Stimulated activated CD4-positive, alpha-beta T cell treated with anti-CD3 and anti-CD28 coated beads, Interleukin-4, amount 100 ng/mL, for 48 hours (primary cell): ENCODE data around the gene MYLK3.

Experiments used
- DNase-seq, 2 donors: peaks; one replicate each; pipeline ENCODE4 v3.0.0-alpha.2; 2020; ENCODE audit warnings: low read depth in 2 of 2

The MYLK3 gene

GRCh38 chr16:46757339-46758050, 9.4 kb upstream of the MYLK3 start:
- DNase-seq = no peak

- no peak for DNase-seq
These were observed 8.6 kb upstream of the MYLK3 start for GRCh38 chr16:46756772-46757171.

GRCh38 chr16:46753015-46753414, 4.9 kb upstream of the MYLK3 start:
- DNase-seq = no peak

DNA sequence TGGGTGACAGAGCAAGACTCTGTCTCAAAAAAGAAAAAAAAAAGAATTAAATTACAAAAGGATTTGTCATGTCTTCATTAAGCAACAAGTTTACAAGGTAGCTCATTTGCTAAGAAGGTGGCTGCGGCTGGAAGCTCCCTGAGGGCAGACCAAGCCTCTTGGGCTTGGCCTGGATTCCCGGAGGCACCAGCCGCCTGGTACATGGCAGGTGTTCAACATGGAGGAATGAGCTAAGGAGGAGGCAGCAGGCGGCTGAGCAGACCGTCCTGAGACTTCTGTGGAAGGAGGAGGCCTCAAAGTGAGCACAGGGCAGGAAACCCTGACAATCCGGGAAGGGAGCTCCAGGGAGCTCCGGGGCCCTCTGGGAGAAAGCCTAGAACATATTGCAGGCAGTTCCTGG, 3.2 kb upstream of the MYLK3 start:
- no peak for DNase-seq

GRCh38 chr16:46748775-46749705, 896 bp upstream of the MYLK3 start:
- DNase-seq = no peak

DNA sequence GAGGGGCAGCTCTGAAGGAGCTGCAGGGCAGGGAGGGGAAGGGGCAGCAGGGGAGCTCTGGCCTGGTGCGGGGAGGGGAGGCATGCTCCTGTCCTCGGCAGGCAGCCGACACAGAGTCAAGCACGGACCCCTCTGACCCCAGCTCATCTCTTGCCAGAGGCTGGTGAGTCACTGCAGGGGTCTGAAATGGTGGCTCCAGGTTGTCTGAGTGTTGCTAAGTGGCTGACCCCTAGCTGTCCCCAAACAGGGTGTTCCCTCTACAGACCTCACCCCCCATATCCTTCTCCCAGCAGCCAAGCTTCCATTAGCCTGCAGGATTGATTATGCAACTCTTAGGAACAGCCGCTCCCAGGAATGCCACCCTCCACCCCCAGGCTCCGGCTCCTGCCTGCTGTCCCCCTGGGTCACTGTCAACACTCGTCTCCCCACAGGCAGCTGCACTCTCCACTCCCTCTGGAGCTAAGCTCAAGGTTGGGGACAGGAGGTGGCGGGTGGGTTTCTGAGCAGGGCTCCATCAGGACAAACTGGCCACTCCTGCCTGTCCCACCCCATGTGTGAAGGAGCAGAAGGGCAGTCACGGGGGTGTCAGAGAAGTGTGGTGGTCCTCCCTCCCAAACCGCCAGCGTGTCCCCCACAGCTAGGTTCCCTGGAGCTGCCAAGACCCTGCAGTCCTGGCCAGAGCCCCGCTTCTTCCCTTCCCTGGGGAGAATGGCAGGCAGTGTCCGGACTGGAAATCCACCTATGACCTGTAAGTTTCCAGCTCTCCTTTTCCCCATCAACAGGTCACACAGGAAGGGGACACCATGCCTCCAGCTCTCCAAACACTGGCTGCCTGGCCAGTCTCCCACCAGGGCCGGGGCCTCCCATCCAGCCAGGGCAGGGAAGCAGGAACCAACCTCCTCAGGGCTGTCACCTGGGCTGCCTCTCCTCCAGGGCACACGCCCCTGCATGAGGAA, 1.0 kb downstream of the MYLK3 start:
- DNase-seq = no peak

DNA sequence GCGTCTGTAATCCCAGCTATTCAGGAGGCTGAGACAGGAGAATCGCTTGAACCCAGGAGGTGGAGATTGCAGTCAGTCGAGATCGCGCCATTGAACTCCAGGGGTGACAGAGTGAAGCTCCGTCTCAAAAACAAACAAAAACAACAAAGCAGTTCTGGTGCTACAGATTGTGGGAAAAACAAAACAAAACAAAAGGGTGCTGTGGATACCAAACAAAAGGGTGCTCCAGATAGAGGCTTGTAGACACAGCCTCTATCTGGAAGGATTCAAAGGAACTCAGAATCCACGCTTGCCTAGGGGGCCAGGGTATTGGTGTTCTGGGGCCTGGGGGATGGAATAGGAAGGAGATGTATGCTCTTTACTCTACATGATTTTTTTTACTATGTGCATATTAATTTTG, 2.5 kb downstream of the MYLK3 start:
- DNase-seq = no peak

- no peak for DNase-seq
These were observed 4.9 kb downstream of the MYLK3 start for GRCh38 chr16:46743232-46743719.

DNA sequence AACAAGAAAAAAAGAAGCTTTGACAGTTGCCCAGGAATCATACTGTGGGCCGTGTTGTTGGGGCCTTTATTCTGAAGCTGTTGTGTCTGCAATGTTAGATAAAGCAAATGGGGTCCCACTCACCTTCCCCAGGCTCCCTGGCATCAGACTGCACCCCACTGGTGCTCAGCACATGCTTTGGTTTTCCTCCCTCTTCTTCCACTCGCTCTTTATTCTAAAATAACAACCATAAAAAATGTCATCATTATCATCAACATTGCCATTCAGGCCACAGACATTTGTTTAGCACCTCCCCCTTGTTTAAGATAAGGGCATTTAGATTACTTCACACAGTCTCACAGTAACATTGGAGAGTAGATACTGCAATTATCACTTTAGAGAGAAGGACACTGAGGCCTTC, 8.2 kb downstream of the MYLK3 start:
- DNase-seq = no peak

GRCh38 chr16:46737621-46738214, 10.4 kb downstream of the MYLK3 start:
- DNase-seq = no peak

- DNase-seq = no peak
These were observed 11.4 kb downstream of the MYLK3 start for GRCh38 chr16:46736695-46737094.

DNA sequence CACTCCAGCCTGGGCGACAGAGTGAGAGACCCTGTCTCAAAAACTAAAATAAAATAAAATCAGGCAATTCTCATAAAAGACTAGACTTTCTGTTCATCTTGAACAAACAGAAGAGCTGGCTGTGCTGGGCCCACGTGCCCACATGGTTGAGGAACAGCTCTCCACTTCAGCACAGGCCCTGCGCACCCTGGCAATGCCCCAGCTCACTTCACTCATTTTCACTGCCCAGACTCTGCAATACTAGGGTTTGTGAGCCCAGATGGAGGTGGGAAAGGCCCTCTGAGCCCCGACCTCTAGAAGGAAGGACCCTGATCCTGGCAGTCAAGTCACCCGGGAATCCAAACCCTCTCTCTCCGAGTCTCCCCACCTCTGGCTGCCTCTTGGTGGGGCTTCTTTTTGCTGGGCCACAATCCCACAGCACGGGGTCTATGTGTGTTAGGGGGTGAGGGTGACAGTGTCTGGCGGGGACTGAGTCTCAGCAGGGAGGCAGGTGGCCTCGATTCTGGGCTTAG, 14.8 kb downstream of the MYLK3 start:
- no peak for DNase-seq

DNA sequence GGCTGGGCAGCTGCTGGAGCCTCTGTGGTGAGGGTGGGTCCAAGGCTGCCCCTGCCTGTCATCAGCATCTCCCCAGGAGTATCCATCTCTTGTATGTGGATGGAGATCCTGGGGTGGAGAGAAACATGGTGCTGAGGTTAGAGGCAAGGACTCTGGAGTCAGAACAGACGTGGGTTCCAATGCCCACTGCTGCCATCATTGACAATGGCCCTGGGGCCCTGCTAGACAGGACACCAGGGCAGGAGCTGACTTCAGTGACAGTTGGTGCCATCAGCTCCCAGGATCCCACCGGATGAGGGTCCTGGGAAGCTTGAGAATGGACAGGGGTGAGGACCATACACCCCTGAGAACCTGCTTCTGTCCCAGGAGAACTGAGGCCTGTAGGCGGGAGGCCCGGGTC, 15.6 kb downstream of the MYLK3 start:
- DNase-seq = no peak

DNA sequence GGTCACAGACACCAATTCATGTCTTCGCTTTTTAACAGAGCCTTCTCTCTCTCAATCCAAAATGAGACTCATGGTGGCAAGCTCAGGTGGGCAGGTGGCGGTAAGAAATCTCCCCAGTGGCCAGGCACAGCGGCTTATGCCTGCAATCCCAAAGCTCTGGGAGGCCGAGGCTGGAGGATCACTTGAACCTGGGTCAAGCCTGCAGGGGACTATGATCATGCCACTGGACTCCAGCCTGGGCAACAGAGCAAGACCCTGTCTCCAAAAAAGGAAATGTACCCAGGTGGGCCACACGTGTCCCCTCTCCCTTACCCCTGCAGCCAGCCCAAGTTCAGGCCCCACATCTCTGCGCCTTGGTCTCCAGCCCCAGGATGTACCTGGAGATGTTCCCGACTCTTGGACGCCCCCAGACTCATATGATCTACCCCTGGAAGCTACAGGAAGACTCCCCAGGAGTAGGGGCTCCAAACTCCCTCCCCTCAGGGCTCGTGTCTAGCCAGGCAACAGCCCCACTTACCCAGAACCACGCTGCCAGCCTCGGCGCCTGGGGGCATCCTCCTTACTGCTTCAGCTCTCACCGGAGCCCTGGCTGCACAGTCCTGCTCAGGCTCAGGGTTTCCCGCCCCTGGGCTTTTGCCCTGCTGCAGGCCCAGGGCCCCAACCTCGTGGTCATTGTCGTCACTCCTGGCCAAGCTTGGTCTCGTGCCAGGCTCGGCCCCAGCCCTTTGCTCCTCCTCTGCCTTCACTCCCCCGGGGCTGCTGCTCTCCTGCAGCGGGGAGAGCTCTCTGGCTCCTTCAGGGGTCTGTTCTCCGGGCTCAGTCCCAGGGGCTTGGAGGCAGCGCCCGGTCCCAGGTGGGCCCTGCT, 16.2 kb downstream of the MYLK3 start:
- no peak for DNase-seq

DNA sequence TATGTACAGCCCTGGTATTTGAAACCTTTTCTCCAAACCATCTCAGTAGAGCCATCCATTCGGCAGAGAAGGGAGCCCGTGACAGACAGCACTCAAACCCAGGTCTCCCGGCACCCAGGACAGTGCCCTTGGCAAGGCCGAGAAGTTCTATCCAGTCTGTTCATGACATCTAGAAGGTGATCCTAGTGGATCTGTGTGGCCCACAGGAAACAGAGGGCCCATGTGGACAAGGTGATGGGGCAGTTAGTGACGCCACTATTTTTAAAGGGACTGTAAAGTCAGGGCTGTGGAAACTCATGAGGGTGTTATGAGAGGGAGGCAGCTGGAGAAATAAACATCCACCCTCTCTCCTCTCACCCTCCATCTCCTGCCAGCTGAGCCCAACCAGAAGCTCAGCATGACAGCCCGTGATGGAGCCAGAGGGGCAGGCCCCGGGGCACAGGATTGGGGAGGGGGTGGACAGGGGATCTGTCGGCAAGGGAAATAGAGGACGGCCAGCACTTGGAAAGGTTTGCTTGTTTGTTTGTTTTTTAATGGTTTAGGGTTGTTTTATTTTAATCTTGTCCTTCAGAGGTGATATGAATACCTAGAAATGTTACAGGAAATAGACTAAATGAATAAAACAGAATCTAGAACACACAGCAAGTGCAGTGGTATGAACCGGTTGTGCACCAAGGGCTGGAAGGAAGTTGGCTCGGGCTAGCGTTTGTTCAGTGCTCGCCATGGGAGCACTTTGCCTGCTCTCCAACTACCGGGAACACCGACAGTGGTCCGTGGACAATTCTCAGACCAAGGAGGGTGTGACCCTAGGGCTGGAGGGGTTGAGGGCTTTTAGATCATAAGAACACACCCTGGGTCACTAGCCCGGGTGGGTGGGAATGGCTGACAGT, 17.1 kb downstream of the MYLK3 start:
- DNase-seq = no peak

DNA sequence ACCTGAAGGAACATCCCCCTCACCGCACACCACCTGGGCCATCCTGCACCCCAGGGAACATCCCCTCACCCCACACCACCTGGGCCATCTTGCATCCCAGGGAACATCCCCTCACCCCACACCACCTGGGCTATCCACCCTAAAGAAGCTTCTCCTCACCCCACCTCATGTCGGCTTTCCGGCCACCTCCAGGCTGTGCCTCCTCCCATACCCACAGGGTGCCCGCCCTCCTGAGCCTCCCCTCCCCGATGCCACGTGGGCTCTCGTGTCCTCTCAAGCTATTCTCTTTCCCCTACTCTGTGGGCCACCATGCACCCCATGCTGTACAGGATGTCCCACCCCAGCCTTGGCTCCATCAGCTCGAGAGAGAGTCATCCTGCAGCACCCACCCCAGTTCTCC, 18.0 kb downstream of the MYLK3 start:
- no peak for DNase-seq

DNA sequence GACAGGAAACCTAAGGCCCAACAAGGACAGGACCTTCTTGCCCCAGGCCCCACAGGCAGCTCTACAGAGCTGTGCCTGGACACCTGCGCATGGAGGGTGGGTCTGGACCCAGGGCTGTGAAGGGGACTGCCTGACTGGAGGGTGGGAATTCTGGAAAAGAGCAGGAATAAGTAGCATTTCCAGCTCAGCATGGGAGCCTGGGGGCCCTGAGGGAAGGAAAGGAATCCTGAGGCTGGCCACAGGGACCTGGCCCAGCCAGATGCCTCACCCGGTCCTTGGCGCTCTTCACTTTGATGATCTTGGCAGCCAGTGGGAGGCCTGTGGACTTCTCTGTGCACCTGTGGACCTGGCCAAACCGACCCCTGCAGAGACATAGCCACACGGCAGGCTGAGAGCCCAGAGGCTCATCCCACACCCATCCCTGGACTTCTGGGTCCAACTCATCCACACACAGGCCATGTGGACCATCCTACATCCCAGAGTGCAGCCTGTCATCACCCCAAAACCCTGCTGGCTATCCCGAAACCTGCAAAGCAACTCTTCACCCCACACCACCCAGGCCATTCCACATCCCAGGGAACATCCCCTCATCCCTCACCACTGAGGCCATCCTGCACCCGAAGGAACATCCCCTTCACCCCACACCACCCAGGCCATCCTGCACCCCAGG, 18.7 kb downstream of the MYLK3 start:
- no peak for DNase-seq

GRCh38 chr16:46728806-46729205, 19.3 kb downstream of the MYLK3 start:
- DNase-seq = no peak

DNA sequence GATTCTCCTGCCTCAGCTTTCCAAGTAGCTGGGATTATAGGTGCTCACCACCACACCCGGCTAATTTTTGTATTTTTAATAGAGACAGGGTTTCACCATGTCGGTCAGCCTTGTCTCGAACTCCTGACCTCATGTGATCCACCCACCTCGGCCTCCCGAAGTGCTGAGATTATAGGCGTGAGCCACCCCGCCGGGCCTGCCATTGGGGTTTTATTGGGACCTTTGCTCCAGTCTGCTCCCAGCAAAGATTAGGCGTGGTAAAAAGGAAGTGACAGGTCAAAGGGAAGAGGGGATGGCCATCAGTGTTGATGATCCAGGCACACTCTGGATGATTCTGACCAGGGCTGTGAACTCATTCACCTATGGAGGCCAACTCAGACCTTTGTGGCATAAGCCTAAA, 20.5 kb downstream of the MYLK3 start:
- no peak for DNase-seq
